GM18858 (cell line): Measurements from ENCODE around the gene EIF5A.

Source experiments
- ATAC-seq: cut with Tn5 transposase; IDR thresholded peaks from one replicate; pipeline ENCODE4 v1.9.1; 2021; ENCODE audit not compliant: unreplicated experiment

Gene EIF5A

GRCh38 chr17:7284911-7285310 is 22.5 kb upstream of the EIF5A start:
- no peak for ATAC-seq

GRCh38 chr17:7285679-7286078 is 21.7 kb upstream of the EIF5A start:
- ATAC-seq = no peak

- ATAC-seq = no peak
Measured at GRCh38 chr17:7289256-7290032, 18.0 kb upstream of the EIF5A start.

- ATAC-seq = no peak
Measured at GRCh38 chr17:7290166-7290565, 17.3 kb upstream of the EIF5A start.

GRCh38 chr17:7290685-7291084 is 16.7 kb upstream of the EIF5A start:
- no peak for ATAC-seq

- ATAC-seq = no peak
Measured at GRCh38 chr17:7292194-7292593, 15.2 kb upstream of the EIF5A start.

- no peak for ATAC-seq
Measured at GRCh38 chr17:7292729-7293128, 14.7 kb upstream of the EIF5A start.

GRCh38 chr17:7293159-7293558 is 14.3 kb upstream of the EIF5A start:
- ATAC-seq = no peak

GRCh38 chr17:7293816-7294613 is 13.4 kb upstream of the EIF5A start:
- ATAC-seq = no peak

GRCh38 chr17:7294614-7295153 is 12.7 kb upstream of the EIF5A start, which contains the start of gene YBX2:
Gene YBX2, minus strand, starts transcription at chr17:7294639. Its CDS starts 139 bp downstream, at chr17:7294500.
- no peak for ATAC-seq

GRCh38 chr17:7295230-7296180 is 11.9 kb upstream of the EIF5A start:
- ATAC-seq = no peak

GRCh38 chr17:7296189-7296861 is 11.1 kb upstream of the EIF5A start:
- ATAC-seq = no peak

- ATAC-seq = no peak
Measured at GRCh38 chr17:7304179-7304578, 3.2 kb upstream of the EIF5A start.

- ATAC-seq = no peak
Measured at GRCh38 chr17:7307686-7308624, 527 bp downstream of the EIF5A start.

- no peak for ATAC-seq
Measured at GRCh38 chr17:7308625-7309433, 1.4 kb downstream of the EIF5A start.

GRCh38 chr17:7309628-7310027 is 2.2 kb downstream of the EIF5A start:
- no peak for ATAC-seq

GRCh38 chr17:7311110-7311705 is 3.8 kb downstream of the EIF5A start:
- ATAC-seq = no peak
